GM12872 (cell line): Measurements from ENCODE around the gene FKBP8.

Source experiments
- CTCF ChIP-seq: IDR thresholded peaks from 3 replicates; pipeline ENCODE4 v1.5.1; 2011; ENCODE audit warnings: low read depth, mild to moderate bottlenecking, low read length, moderate library complexity; ENCODE audit not compliant: insufficient read depth

FKBP8 gene

GRCh38 chr19:18571564-18572344 lies 28.4 kb upstream of the FKBP8 start, which contains the start of gene UBA52:
TSS of gene UBA52 (plus strand) at chr19:18571857. CDS start at chr19:18573301, 1,444 bp downstream.
- no peak for TF ChIP-seq CTCF

DNA sequence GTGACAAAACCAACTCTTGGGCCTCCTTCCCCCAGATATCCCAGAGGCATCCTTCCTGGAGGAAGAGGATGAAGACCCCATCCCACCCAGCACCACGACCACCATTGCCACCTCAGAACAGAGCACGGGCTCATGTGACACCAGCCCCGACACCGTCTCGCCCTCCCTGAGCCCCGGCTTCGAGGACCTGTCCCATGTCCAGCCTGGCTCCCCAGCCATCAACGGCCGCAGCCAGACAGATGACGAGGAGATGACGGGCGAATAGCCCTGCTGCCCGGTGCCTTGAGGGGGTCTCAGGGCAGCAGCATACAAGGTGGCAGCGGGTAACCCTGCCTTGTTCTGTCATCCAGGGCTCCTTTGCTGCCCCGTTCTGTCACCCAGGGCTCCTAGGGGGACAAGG lies 25.0 kb upstream of the FKBP8 start:
- TF ChIP-seq CTCF = no peak

GRCh38 chr19:18566953-18567352 lies 23.6 kb upstream of the FKBP8 start:
- no peak for TF ChIP-seq CTCF

DNA sequence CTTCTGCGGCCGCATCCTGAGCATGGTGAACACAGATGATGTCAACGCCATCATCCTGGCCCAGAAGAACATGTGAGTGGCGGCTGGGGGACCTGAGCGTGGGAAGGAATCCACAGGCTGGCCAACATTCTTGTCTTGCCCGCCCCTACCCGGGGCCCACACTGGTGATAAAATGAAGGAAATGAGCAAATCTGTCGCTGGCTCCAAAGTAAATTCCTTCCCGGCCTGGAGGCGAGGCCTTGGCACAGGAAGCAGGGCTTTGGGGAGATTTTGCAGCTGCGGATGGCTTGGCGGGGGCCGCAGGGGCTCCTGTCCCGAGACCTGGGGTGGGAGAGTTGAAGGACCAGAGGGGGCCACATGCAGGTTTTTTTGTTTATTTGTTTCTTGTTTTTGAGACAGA lies 18.7 kb upstream of the FKBP8 start:
- TF ChIP-seq CTCF = no peak

DNA sequence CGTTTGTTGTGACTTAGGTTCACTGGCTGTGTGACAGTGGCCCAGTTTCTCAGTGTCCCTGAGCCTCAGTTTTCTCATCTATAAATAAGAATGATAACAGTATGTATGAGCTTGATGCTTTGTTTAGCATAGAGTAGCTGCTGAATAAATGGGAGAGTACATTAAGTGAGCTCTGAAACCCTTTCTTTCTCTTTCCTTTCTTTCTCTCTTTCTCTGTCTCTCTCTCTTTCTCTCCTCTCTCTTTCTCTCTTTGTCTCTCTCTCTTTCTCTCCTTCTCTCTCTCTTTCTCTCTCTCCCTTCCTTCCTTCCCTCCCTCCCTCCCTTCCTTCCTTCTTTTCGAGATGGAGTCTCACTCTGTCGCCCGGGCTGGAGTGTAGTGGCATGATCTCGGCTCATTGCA lies 16.3 kb upstream of the FKBP8 start:
- no peak for TF ChIP-seq CTCF

DNA sequence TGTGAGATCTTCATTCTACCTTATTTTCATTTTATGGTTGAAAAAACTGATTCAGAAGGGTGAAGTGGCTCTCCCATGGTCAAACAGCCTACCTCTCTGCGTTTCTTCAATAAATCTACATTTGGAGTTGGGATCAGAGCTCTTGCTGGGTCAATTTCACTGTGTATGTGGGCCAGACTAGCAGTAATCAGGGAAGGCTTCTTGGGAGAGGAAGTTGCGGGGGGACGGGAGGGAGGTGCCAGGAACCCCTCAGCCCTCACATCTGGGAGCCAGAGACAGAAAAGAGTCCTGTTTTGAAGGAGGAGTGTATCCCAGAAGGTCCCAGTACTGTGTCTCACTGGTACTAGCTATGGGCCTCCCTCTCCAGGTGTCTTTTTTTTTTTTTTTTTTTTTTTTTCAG lies 15.2 kb upstream of the FKBP8 start:
- no peak for TF ChIP-seq CTCF

DNA sequence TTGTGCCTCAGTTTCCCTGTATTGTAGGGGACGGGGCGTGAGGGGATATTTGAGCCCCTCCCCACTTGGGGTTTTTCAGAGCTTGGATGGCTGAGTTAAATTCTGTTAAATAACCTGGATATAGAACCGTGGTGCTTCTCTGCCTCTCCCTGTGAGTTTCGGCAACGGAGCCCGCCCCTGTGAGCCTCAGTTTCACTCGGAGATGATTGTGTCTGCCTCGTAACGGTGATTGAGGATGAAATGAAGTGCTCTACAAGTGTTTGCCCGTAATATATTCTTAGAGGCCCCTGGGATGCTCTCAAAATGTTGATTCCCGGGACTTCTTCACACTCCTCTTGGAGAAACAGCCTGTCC lies 14.8 kb upstream of the FKBP8 start:
- TF ChIP-seq CTCF = no peak
